Fibroblast of lung (primary cell): ENCODE data around the gene IGSF22.

ENCODE experiments used
- EZH2 ChIP-seq: IDR thresholded peaks from 2 replicates; pipeline ENCODE4 v1.5.1; 2012; ENCODE audit warnings: low read length, control low read depth, mild to moderate bottlenecking; ENCODE audit errors: missing control alignments
- TF ChIP-seq, protein P1 (sequence below), 2 donors: IDR thresholded peaks in 1 of 2; conservative IDR thresholded peaks in 1 of 2; 1 replicate in 1 of 2; 2 replicates in 1 of 2; pipeline ENCODE4 v1.5.1; 2011 to 2012; ENCODE audit warnings: low read length in 2 of 2, control low read depth in 1 of 2, inconsistent platforms in 1 of 2, low read depth in 1 of 2, mild to moderate bottlenecking in 1 of 2

DNA sequence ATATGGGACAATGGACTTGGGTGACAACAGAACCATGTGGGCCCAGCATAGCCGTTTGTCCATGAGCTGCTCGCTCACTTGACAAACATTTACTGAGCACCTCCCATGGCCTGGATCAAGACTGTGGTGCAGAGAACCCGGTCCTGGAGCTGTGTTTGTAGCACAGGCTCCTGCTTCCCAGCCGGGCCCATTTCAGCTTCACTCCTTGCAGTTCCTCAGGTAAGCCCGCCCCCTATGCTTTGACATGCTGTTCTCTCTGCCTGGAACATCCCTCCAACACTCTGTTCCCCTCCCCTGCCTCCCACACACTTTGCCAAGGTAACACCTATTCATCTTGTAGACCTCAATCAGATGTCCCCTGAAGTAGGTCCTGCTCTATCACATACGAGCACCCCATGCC is 19.3 kb upstream of the IGSF22 start:
- TF ChIP-seq, protein P1, sequence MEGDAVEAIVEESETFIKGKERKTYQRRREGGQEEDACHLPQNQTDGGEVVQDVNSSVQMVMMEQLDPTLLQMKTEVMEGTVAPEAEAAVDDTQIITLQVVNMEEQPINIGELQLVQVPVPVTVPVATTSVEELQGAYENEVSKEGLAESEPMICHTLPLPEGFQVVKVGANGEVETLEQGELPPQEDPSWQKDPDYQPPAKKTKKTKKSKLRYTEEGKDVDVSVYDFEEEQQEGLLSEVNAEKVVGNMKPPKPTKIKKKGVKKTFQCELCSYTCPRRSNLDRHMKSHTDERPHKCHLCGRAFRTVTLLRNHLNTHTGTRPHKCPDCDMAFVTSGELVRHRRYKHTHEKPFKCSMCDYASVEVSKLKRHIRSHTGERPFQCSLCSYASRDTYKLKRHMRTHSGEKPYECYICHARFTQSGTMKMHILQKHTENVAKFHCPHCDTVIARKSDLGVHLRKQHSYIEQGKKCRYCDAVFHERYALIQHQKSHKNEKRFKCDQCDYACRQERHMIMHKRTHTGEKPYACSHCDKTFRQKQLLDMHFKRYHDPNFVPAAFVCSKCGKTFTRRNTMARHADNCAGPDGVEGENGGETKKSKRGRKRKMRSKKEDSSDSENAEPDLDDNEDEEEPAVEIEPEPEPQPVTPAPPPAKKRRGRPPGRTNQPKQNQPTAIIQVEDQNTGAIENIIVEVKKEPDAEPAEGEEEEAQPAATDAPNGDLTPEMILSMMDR (conservative IDR thresholded peaks at IDR 0.05 in 1 of 2, IDR thresholded peaks at IDR 0.05 in 1 of 2; ENCODE audit: low read depth in 1 of 2, low read length in 2 of 2): no peak
- no peak for TF ChIP-seq EZH2
